IMR-90 (cell line): ENCODE results near the gene ANKRD44.

Experiments
- CHD1 ChIP-seq: IDR thresholded peaks from 2 replicates; pipeline ENCODE4 v1.6.1; 2012; ENCODE audit warnings: low read depth, low read length, improper control_type of control experiment
- POLR2A ChIP-seq: IDR thresholded peaks from 2 replicates; pipeline ENCODE4 v1.6.1; 2012; ENCODE audit warnings: mild to moderate bottlenecking, low read depth, low read length
- TF ChIP-seq, protein P1 (sequence below): conservative IDR thresholded peaks from 2 replicates; pipeline ENCODE4 v1.5.1; 2012; ENCODE audit warnings: mild to moderate bottlenecking, low read depth, low read length, improper control_type of control experiment

DNA sequence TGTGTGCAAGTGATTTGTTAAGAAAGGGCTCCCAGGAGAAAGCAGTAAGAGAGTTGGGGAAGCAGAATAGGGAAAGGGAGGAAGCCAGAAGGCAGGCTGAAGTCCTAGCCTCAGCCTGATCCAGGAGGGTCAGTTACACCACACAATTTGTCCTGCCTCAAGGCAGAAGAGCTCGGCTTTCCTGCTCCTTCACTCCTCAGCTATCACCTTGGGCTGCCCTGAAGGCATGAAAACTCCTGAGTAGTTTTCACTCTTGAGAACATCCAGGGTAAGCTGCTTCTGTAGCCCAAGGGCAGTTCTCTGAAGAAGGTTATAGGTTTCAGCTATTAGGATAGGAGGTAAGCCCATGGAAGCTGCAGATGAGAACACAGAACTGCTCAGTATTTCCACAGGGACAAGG, 47.4 kb upstream of the ANKRD44 start:
- TF ChIP-seq POLR2A (no peak), CHD1 (no peak)
- TF ChIP-seq, protein P1, sequence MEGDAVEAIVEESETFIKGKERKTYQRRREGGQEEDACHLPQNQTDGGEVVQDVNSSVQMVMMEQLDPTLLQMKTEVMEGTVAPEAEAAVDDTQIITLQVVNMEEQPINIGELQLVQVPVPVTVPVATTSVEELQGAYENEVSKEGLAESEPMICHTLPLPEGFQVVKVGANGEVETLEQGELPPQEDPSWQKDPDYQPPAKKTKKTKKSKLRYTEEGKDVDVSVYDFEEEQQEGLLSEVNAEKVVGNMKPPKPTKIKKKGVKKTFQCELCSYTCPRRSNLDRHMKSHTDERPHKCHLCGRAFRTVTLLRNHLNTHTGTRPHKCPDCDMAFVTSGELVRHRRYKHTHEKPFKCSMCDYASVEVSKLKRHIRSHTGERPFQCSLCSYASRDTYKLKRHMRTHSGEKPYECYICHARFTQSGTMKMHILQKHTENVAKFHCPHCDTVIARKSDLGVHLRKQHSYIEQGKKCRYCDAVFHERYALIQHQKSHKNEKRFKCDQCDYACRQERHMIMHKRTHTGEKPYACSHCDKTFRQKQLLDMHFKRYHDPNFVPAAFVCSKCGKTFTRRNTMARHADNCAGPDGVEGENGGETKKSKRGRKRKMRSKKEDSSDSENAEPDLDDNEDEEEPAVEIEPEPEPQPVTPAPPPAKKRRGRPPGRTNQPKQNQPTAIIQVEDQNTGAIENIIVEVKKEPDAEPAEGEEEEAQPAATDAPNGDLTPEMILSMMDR = no peak
